Sigmoid colon (tissue), 7 donors: ENCODE results near the gene FAM120B. TPM values are rescaled to one million over a fixed set of nuclear protein-coding genes. Genes with fewer than 3 reads are reported as not detected.

Experiments
- DNase-seq: peaks from one replicate; pipeline ENCODE4 v3.0.0-alpha.2; 2019
- H3K27ac ChIP-seq, 4 donors: fragments of 200-600 bp; sonication (generic); one replicate each; pipeline ENCODE4 v1.5.1; 2016 to 2019; ENCODE audit warnings: mild to moderate bottlenecking in 1 of 4
- H3K27me3 ChIP-seq, 3 donors: fragments of 200-600 bp; sonication (generic); one replicate each; pipeline ENCODE4 v1.5.1; 2019; ENCODE audit warnings: mild to moderate bottlenecking in 1 of 3
- H3K36me3 ChIP-seq, 4 donors: fragments of 200-600 bp; sonication (generic); one replicate each; pipeline ENCODE4 v1.5.1; 2016 to 2019
- H3K4me1 ChIP-seq, 4 donors: fragments of 200-600 bp; sonication (generic); one replicate each; pipeline ENCODE4 v1.5.1; 2017 to 2019
- H3K4me3 ChIP-seq, 4 donors: fragments of 200-600 bp; sonication (generic); one replicate each; pipeline ENCODE4 v1.5.1; 2017 to 2019; ENCODE audit warnings: mild to moderate bottlenecking in 2 of 4, moderate library complexity in 1 of 4
- H3K9me3 ChIP-seq, 4 donors: fragments of 200-600 bp in 3 of 4; sonication (generic) in 3 of 4; one replicate each; pipeline versions ENCODE4 v1.5.1 to v1.6.1; 2013 to 2019
- EP300 ChIP-seq, 4 donors: sonication (generic); formaldehyde crosslinking; IDR thresholded peaks; one replicate each; pipeline ENCODE4 v1.6.1; 2017; ENCODE audit warnings: antibody characterized with exemption in 4 of 4
- POLR2A ChIP-seq, 2 donors: fragments of 450-650 bp; IDR thresholded peaks; one replicate each; pipeline ENCODE4 v1.6.1; 2016; ENCODE audit warnings: antibody characterized with exemption in 2 of 2, mild to moderate bottlenecking in 2 of 2, moderate library complexity in 2 of 2
- POLR2AphosphoS5 ChIP-seq, 4 donors: sonication (generic); formaldehyde crosslinking; IDR thresholded peaks; one replicate each; pipeline ENCODE4 v1.6.1; 2017; ENCODE audit warnings: antibody characterized with exemption in 4 of 4
- WGBS, 2 donors: extraction: QIAGEN DNeasy Blood & Tissue Kit; methylation state at CpG; one replicate each; pipeline ENCODE4 v1.1.7; 2013; 5-methylcytosine and 5-hydroxymethylcytosine counted together
- intact Hi-C: fragments of 100-400 bp; cut with DNase I; formaldehyde crosslinking; loops from one replicate; pipeline ENCODE4 v1.15.1; 2023
- polyA plus RNA-seq, 3 donors: library from polyadenylated mRNA; stranded (reverse); fragments of 200-250 nt; gene quantifications; one replicate each; pipeline ENCODE4 v1.2.3, GENCODE V29; 2013
- total RNA-seq, 4 donors: library from RNA; depleted of rRNA; stranded (reverse); fragments of >200 nt; gene quantifications; one replicate each; pipeline ENCODE4 v1.1.0, GENCODE V29; 2016
- TF ChIP-seq, protein P1 (sequence below), 4 experiments: fragments of 450-650 bp in 3 of 4; fragments of 200-600 bp in 1 of 4; IDR thresholded peaks; one replicate each; pipeline ENCODE4 v1.5.1; 2016 to 2019; ENCODE audit warnings: antibody characterized with exemption in 4 of 4, mild to moderate bottlenecking in 3 of 4, moderate library complexity in 2 of 4
- donor health status: healthy with polysubstance abuse.
- donor health status: Bipolar disorder and iron deficiency.
- donor health status: healthy.

The FAM120B gene
- total and polyA plus RNA-seq, 7 donors = 5.5 to 55.0 (median 29.6) TPM

DNA sequence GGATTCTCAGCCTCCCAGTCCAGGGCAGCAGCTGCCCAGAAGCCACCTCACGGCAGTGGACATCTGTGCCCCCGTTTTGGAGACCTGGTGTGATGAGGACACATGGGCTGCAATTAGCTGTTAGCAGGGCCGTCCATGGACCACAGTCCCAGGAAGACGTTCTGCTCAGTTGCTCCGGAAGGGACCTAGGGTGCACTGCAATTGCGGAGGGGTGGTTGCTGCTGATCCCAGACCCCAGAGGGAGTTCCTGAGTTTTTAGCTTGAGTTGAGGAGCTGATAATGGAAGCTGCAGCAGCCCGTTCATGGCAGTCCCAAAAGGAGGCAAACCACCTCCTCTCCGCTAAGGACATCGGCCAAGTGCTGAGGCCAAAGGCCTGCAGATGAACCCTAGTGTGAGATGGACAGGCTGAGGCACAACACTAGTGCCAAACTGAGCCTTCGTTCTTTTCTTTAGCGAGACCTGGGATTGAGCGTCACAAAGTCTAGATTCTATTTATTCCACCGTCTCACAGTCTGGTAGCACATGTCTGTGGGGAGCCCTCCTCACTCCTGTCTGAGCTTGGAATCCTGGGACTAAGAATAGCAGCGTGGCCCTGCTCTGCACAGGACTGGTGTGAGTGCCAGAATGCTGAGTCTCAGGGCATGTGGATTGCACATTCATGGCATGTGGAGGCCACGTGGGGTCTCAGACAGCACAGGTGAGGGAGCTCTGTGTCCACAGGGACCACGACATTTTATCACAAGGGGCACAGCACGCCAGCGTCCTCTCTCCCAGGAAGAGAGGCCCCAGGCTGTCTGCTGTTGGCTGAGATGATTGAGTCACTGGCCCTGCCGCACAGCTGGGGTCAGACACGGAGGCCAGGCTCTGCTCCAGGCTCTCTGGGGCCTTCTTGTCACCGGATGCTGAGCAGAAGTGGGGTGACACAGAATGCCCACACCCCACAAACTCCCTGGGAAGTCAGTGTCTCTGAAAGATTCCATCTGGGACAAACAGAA, 133.1 kb downstream of the FAM120B start:
- no peak for TF ChIP-seq POLR2A (IDR thresholded peaks at IDR 0.05)
- TF ChIP-seq, protein P1, sequence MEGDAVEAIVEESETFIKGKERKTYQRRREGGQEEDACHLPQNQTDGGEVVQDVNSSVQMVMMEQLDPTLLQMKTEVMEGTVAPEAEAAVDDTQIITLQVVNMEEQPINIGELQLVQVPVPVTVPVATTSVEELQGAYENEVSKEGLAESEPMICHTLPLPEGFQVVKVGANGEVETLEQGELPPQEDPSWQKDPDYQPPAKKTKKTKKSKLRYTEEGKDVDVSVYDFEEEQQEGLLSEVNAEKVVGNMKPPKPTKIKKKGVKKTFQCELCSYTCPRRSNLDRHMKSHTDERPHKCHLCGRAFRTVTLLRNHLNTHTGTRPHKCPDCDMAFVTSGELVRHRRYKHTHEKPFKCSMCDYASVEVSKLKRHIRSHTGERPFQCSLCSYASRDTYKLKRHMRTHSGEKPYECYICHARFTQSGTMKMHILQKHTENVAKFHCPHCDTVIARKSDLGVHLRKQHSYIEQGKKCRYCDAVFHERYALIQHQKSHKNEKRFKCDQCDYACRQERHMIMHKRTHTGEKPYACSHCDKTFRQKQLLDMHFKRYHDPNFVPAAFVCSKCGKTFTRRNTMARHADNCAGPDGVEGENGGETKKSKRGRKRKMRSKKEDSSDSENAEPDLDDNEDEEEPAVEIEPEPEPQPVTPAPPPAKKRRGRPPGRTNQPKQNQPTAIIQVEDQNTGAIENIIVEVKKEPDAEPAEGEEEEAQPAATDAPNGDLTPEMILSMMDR (IDR thresholded peaks at IDR 0.05) = no peak
- TF ChIP-seq EP300 (IDR thresholded peaks at IDR 0.05) = no peak
- TF ChIP-seq POLR2AphosphoS5 (IDR thresholded peaks at IDR 0.05) = no peak
- no peaks in the 10 kb centered on the region for H3K9me3 ChIP-seq
- peak overlapping the region in 1 of 4 donors; percentile 4 for H3K27ac ChIP-seq
- H3K4me3 ChIP-seq = no peak overlapping the region
- H3K27me3 ChIP-seq = no peaks in the 10 kb centered on the region
- DNase-seq = peak; percentile 46
- H3K36me3 ChIP-seq = no peaks in the 10 kb centered on the region
- peaks cover 0 to 12% (median 7%) of the 10 kb centered on the region in 4 donors for H3K4me1 ChIP-seq
- 84 to 89% methylated on average over 21 of the region's 21 CpGs for WGBS, 2 donors
- intact Hi-C loops = no loop called here

DNA sequence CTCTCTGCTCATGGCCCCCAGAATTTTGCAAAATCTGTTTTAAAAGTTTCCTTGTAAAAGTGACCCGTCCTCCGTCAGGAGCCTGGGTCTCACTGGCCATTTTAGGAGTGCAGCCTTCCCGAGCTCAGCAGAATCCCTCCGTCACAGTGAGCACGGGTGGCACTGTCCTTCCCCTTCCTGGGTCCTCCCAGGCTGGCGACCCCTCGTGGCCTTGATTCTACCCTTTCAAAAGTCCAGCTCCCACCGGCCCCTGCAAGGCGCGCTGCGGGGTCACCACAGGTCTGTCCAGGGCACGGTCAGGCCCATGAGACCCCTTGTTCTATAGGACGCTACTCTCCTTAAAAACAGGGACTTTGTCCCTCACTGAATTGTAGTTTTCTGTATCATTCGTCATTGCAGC, 133.9 kb downstream of the FAM120B start:
- Histone ChIP-seq H3K9me3 (no peaks in the 10 kb centered on the region), H3K4me3 (no peak overlapping the region), H3K27ac (no peak overlapping the region), H3K36me3 (no peaks in the 10 kb centered on the region), H3K4me1 (peaks cover 0 to 12% (median 7%) of the 10 kb centered on the region in 4 donors), H3K27me3 (no peaks in the 10 kb centered on the region)
- 91% methylated on average over 14 of the region's 14 CpGs for WGBS, 2 donors
- intact Hi-C loops = no loop called here
- peak; percentile 42 for DNase-seq
- TF ChIP-seq EP300 (IDR thresholded peaks at IDR 0.05) = no peak

DNA sequence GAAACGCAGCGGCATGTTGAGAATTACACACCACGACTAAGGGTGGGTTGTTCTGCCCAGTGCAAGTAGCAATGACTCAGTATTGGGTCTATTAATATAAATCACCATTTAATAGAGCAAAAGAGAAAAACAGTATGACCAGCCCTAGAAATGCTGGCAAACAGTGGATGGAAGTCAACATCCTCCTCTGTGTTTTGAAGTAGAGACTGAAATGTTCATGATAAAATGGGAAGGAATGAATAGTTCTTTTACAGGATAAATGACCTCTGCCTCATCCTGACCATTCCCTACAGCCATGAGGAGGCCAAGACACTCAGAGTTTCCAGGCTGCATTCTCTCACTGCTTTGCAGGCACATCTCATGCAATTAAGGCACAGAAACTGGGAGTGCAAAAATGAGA, 134.8 kb downstream of the FAM120B start:
- intact Hi-C loops = no loop called here
- Histone ChIP-seq H3K9me3 (no peaks in the 10 kb centered on the region), H3K36me3 (no peaks in the 10 kb centered on the region), H3K27ac (no peak overlapping the region), H3K4me3 (no peak overlapping the region), H3K4me1 (peaks cover 0 to 12% (median 7%) of the 10 kb centered on the region in 4 donors), H3K27me3 (no peaks in the 10 kb centered on the region)
- 67 to 85% methylated on average over 3 of the region's 3 CpGs for WGBS, 2 donors
- DNase-seq = peak; percentile 48
- TF ChIP-seq POLR2A (IDR thresholded peaks at IDR 0.05) (no peak), EP300 (IDR thresholded peaks at IDR 0.05) (no peak), POLR2AphosphoS5 (IDR thresholded peaks at IDR 0.05) (no peak)
- TF ChIP-seq, protein P1 (IDR thresholded peaks at IDR 0.05) = no peak

DNA sequence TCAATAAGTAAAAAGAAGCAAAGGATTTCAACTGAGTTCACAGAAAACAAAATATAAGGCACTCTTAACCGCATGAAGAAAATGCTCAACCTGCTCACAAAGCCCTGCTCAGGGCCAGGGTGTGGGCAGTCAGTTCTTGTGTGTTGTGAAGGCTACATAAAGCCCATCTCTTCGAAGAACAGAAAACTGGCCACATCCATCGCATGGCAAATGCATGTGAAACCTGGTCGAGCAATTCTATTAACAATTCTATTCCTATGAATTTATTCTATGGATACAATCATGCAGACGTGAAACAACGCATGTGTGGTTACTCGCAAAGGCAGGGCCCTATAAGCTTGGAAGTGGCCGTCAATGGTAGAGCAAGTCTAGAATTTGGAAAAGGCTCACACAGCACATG, 136.0 kb downstream of the FAM120B start:
- no peaks in the 10 kb centered on the region for H3K27me3 ChIP-seq
- H3K27ac ChIP-seq = no peak overlapping the region
- TF ChIP-seq POLR2A (IDR thresholded peaks at IDR 0.05) (no peak), EP300 (IDR thresholded peaks at IDR 0.05) (no peak), POLR2AphosphoS5 (IDR thresholded peaks at IDR 0.05) (no peak)
- TF ChIP-seq, protein P1 (IDR thresholded peaks at IDR 0.05) = no peak
- 95% methylated on average over 8 of the region's 8 CpGs for WGBS, 2 donors
- DNase-seq = no peak
- no peak overlapping the region for H3K4me3 ChIP-seq
- H3K36me3 ChIP-seq = no peaks in the 10 kb centered on the region
- intact Hi-C loops = no loop called here
- H3K9me3 ChIP-seq = no peaks in the 10 kb centered on the region
- peaks cover 0 to 11% (median 7%) of the 10 kb centered on the region in 4 donors for H3K4me1 ChIP-seq

DNA sequence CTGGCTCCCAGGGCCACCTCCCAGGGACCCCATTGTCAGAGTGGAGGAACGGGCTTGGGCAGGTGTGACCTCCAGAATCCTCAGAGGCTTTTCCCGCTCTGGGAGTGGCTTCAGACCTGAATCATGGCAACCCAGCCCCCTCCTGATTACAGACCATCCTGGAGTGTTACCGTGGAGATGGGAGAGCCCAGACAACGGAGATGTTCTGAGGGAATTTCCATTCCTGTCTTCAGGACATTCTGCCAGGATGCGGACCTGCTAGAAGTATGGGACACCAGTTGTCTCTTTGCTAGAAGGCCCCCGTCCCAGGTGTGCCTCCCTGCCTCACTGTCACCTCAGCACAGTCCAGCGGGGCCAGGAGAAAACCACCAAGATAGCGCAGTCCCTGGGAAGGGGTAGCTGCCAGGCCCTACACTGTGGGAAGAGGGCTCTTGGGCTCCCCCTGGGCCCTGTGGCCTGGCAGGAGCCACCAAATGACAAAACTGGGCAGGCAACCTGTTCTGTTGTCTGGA, 136.6 kb downstream of the FAM120B start:
- WGBS, 2 donors = 88 to 91% methylated on average over 8 of the region's 8 CpGs
- no peak overlapping the region for H3K27ac ChIP-seq
- H3K27me3 ChIP-seq = no peaks in the 10 kb centered on the region
- H3K4me3 ChIP-seq = no peak overlapping the region
- no peak for DNase-seq
- H3K9me3 ChIP-seq = no peaks in the 10 kb centered on the region
- peaks cover 0 to 5% (median 2%) of the 10 kb centered on the region in 4 donors for H3K4me1 ChIP-seq
- TF ChIP-seq POLR2AphosphoS5 (IDR thresholded peaks at IDR 0.05) (no peak), EP300 (IDR thresholded peaks at IDR 0.05) (no peak), POLR2A (IDR thresholded peaks at IDR 0.05) (no peak)
- TF ChIP-seq, protein P1 (IDR thresholded peaks at IDR 0.05) = no peak
- intact Hi-C loops = no loop called here
- H3K36me3 ChIP-seq = no peaks in the 10 kb centered on the region
